Liver (tissue), 3 donors: Measurements from ENCODE around the gene ESRRA.

ENCODE experiments used
- ATF3 ChIP-seq: IDR thresholded peaks from 2 replicates; pipeline ENCODE4 v1.6.1; 2016; ENCODE audit warnings: antibody characterized with exemption
- EGR1 ChIP-seq, 2 donors: IDR thresholded peaks; 2 replicates each; pipeline ENCODE4 v1.6.1; 2016 to 2018; ENCODE audit warnings: antibody characterized with exemption in 2 of 2, low read depth in 2 of 2
- FOXA1 ChIP-seq: IDR thresholded peaks from 2 replicates; pipeline ENCODE4 v1.6.1; 2016; ENCODE audit warnings: antibody characterized with exemption
- JUND ChIP-seq, 2 donors: IDR thresholded peaks; 2 replicates each; pipeline ENCODE4 v1.6.1; 2016; ENCODE audit warnings: antibody characterized with exemption in 2 of 2
- RAD21 ChIP-seq, 2 donors: IDR thresholded peaks; 2 replicates each; pipeline ENCODE4 v1.6.1; 2016; ENCODE audit warnings: antibody characterized with exemption in 2 of 2, mild to moderate bottlenecking in 2 of 2
- TAF1 ChIP-seq: conservative IDR thresholded peaks from 2 replicates; pipeline ENCODE4 v1.6.1; 2016; ENCODE audit warnings: antibody characterized with exemption, mild to moderate bottlenecking
- YY1 ChIP-seq: IDR thresholded peaks from 2 replicates; pipeline ENCODE4 v1.6.1; 2016; ENCODE audit warnings: antibody characterized with exemption, mild to moderate bottlenecking
- ZBTB33 ChIP-seq: IDR thresholded peaks from 2 replicates; pipeline ENCODE4 v1.6.1; 2016; ENCODE audit warnings: antibody characterized with exemption
- TF ChIP-seq, protein P1 (sequence below): fragments of 150-350 bp; IDR thresholded peaks from 2 replicates; pipeline ENCODE4 v1.5.1; 2017; ENCODE audit warnings: improper control_type of control experiment, low read depth, low read length; ENCODE audit not compliant: missing input control
- TF ChIP-seq, protein P2 (sequence below): IDR thresholded peaks from 2 replicates; pipeline ENCODE4 v1.6.1; 2016; ENCODE audit warnings: antibody characterized with exemption
- TF ChIP-seq, protein P3 (sequence below): IDR thresholded peaks from 2 replicates; pipeline ENCODE4 v1.6.1; 2016; ENCODE audit warnings: antibody characterized with exemption, mild to moderate bottlenecking
- donor health status: healthy.
- donor health status: healthy.

GRCh38 chr11:64259533-64260067, 45.7 kb upstream of the ESRRA start:
- TF ChIP-seq, protein P1, sequence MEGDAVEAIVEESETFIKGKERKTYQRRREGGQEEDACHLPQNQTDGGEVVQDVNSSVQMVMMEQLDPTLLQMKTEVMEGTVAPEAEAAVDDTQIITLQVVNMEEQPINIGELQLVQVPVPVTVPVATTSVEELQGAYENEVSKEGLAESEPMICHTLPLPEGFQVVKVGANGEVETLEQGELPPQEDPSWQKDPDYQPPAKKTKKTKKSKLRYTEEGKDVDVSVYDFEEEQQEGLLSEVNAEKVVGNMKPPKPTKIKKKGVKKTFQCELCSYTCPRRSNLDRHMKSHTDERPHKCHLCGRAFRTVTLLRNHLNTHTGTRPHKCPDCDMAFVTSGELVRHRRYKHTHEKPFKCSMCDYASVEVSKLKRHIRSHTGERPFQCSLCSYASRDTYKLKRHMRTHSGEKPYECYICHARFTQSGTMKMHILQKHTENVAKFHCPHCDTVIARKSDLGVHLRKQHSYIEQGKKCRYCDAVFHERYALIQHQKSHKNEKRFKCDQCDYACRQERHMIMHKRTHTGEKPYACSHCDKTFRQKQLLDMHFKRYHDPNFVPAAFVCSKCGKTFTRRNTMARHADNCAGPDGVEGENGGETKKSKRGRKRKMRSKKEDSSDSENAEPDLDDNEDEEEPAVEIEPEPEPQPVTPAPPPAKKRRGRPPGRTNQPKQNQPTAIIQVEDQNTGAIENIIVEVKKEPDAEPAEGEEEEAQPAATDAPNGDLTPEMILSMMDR: no peak
- TF ChIP-seq RAD21 (IDR thresholded peaks at IDR 0.05) (no peak), ZBTB33 (no peak), TAF1 (no peak), ATF3 (no peak), EGR1 (IDR thresholded peaks at IDR 0.05; ENCODE audit: low read depth in 2 of 2) (no peak), JUND (IDR thresholded peaks at IDR 0.05) (no peak), YY1 (no peak), FOXA1 (no peak)
- TF ChIP-seq, protein P2, sequence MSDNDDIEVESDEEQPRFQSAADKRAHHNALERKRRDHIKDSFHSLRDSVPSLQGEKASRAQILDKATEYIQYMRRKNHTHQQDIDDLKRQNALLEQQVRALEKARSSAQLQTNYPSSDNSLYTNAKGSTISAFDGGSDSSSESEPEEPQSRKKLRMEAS: no peak
- TF ChIP-seq, protein P3, sequence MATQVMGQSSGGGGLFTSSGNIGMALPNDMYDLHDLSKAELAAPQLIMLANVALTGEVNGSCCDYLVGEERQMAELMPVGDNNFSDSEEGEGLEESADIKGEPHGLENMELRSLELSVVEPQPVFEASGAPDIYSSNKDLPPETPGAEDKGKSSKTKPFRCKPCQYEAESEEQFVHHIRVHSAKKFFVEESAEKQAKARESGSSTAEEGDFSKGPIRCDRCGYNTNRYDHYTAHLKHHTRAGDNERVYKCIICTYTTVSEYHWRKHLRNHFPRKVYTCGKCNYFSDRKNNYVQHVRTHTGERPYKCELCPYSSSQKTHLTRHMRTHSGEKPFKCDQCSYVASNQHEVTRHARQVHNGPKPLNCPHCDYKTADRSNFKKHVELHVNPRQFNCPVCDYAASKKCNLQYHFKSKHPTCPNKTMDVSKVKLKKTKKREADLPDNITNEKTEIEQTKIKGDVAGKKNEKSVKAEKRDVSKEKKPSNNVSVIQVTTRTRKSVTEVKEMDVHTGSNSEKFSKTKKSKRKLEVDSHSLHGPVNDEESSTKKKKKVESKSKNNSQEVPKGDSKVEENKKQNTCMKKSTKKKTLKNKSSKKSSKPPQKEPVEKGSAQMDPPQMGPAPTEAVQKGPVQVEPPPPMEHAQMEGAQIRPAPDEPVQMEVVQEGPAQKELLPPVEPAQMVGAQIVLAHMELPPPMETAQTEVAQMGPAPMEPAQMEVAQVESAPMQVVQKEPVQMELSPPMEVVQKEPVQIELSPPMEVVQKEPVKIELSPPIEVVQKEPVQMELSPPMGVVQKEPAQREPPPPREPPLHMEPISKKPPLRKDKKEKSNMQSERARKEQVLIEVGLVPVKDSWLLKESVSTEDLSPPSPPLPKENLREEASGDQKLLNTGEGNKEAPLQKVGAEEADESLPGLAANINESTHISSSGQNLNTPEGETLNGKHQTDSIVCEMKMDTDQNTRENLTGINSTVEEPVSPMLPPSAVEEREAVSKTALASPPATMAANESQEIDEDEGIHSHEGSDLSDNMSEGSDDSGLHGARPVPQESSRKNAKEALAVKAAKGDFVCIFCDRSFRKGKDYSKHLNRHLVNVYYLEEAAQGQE: no peak
